ENCODE measurements around the gene TST. TPM values are rescaled to one million over a fixed set of nuclear protein-coding genes. Genes with fewer than 3 reads are reported as not detected.
A peak's percentile ranks its signal among the peaks of the same experiment; 100 is the strongest.

The TST gene
- total and polyA plus RNA-seq, 9 of the 15 experiments (the other 6 are each of a cell fraction or from before 2014, with no cell fraction given) = 1.4 to 26.9 (median 12.4) TPM

DNA sequence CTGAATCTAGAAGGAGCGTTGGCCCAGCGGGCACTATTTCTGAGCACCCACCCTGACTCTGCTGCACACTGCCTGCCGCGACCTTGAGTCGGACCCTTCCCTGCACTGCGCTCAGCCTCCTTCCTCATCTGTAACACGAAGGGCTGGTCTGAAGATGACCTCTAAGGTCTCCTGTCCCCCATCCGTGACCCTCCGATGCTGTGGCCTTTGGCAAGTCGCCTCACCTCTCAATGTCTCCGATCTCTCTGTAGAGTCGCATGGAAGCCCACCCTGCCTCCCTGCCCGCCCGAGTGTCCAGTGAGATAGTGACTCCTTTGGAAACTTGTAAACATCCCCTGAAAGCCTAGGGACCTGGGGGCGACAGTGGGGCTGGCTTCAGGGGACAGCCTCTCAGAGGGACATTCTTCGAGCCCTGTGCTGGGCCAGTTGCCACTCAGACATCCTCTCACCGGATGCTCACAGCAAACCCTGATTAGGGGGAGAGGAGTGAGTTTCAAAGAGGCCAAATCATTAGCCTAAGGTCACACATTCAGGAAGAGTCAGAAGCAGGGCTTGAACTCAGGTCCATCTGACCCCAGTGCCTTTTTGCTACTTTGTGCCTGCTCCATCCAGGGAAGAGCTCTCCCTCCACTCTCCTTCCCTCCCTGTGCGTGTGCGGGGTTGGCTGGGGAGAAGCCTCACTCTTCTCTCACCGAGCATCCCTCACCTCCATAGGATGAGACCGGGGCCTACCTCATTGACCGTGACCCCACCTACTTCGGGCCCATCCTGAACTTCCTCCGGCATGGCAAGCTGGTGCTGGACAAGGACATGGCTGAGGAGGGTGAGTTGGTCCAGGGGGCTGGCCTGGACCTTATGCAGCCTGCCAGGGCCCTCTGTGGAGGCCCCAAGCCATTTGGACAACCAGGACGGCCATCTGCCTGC, 33.4 kb upstream of the TST start:
- H3K4me1 ChIP-seq (replicated peaks in 1 of 2; ENCODE audit: control insufficient read depth in 2 of 2, insufficient read depth in 2 of 2, low read length in 2 of 2) = peaks cover 0 to 25% of the 10 kb centered on the region in 2 experiments; a peak in 2 of 5 replicates
- no peak overlapping the region for H2AFZ ChIP-seq (ENCODE audit: low read depth, low read length)
- DNase-seq (ENCODE audit: extremely low read depth in 1 of 4, low spot score in 3 of 4) = no peak
- no peak for FAIRE-seq
- no peaks in the 10 kb centered on the region for H3K36me3 ChIP-seq (ENCODE audit: control insufficient read depth, insufficient read depth, low read length)
- ChIA-PET CTCF (ENCODE audit: low intra/inter-chr PET ratio) (no interaction called here), POLR2A (no interaction called here)
- in situ Hi-C loops (cut with MboI) (no loop called here), intact Hi-C loops (cut with micrococcal nuclease) (no loop called here)
- BruUV-seq (replicated peaks) = no TSS peak
- no peaks in the 10 kb centered on the region for H3K9me3 ChIP-seq (replicated peaks; ENCODE audit: control insufficient read depth, insufficient read depth, low read depth, low read length)
- no peaks in the 10 kb centered on the region for H3K79me2 ChIP-seq (ENCODE audit: control insufficient read depth, insufficient read depth, low read length)
- H3K9ac ChIP-seq (ENCODE audit: insufficient read depth in 1 of 2, low read depth in 2 of 2, low read length in 2 of 2) = peak overlapping the region in 1 of 2 experiments; percentile 45; a peak in 1 of 4 replicates
- H4K20me1 ChIP-seq (replicated peaks; ENCODE audit: control insufficient read depth, insufficient read depth, low read length) = no peaks in the 10 kb centered on the region
- peaks cover 10 to 49% of the 10 kb centered on the region in 2 experiments; a peak in 4 of 5 replicates for H3K27me3 ChIP-seq (ENCODE audit: control insufficient read depth in 2 of 2, insufficient read depth in 2 of 2, low read length in 2 of 2)
- no peak overlapping the region for H3K4me2 ChIP-seq (ENCODE audit: insufficient read depth, low read length)
- TF ChIP-seq, protein P1, sequence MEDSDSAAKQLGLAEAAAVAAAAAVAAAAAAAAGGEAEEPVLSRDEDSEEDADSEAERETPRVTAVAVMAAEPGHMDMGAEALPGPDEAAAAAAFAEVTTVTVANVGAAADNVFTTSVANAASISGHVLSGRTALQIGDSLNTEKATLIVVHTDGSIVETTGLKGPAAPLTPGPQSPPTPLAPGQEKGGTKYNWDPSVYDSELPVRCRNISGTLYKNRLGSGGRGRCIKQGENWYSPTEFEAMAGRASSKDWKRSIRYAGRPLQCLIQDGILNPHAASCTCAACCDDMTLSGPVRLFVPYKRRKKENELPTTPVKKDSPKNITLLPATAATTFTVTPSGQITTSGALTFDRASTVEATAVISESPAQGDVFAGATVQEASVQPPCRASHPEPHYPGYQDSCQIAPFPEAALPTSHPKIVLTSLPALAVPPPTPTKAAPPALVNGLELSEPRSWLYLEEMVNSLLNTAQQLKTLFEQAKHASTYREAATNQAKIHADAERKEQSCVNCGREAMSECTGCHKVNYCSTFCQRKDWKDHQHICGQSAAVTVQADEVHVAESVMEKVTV (CRISPR knock-in tag; IDR thresholded peaks at IDR 0.05) = no peak
- TF ChIP-seq ZNF707 (CRISPR knock-in tag; conservative IDR thresholded peaks at IDR 0.05) = no peak
- TF ChIP-seq CHCHD3 (CRISPR knock-in tag; IDR thresholded peaks at IDR 0.05) = no peak
- no peak for TF ChIP-seq XRCC5 (IDR thresholded peaks at IDR 0.05; ENCODE audit: low read depth, low read length)
- TF ChIP-seq, protein P2, sequence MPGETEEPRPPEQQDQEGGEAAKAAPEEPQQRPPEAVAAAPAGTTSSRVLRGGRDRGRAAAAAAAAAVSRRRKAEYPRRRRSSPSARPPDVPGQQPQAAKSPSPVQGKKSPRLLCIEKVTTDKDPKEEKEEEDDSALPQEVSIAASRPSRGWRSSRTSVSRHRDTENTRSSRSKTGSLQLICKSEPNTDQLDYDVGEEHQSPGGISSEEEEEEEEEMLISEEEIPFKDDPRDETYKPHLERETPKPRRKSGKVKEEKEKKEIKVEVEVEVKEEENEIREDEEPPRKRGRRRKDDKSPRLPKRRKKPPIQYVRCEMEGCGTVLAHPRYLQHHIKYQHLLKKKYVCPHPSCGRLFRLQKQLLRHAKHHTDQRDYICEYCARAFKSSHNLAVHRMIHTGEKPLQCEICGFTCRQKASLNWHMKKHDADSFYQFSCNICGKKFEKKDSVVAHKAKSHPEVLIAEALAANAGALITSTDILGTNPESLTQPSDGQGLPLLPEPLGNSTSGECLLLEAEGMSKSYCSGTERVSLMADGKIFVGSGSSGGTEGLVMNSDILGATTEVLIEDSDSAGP (CRISPR knock-in tag; IDR thresholded peaks at IDR 0.05) = no peak
- no peak for TF ChIP-seq ARID1B (IDR thresholded peaks at IDR 0.05)
- no peak for TF ChIP-seq ZNF764 (CRISPR knock-in tag; IDR thresholded peaks at IDR 0.05; ENCODE audit: low read depth)
- no peak overlapping the region for H3K4me3 ChIP-seq
- H3K9me1 ChIP-seq (ENCODE audit: control insufficient read depth, insufficient read depth, low read length) = no peaks in the 10 kb centered on the region
- no peak for ATAC-seq
- H3K27ac ChIP-seq (ENCODE audit: extremely low read depth, low read depth, low read length) = no peak overlapping the region
- 42% methylated on average over 9 of the region's 25 CpGs for WGBS (ENCODE audit: insufficient coverage, low coverage, missing lambda C conversion rate)

Data from K562 (cell line).